KOPT-K1 (cell line): ENCODE results near the gene BMP5.

Source experiments
- H3K27ac ChIP-seq: fragments of 200-600 bp; sonication (generic); 2 replicates; pipeline ENCODE4 v1.5.1; 2016; ENCODE audit warnings: antibody characterized with exemption, mild to moderate bottlenecking, low read depth, low read length; ENCODE audit not compliant: poor library complexity, severe bottlenecking
- H3K36me3 ChIP-seq: fragments of 200-600 bp; sonication (generic); 2 replicates; pipeline ENCODE4 v1.5.1; 2017; ENCODE audit warnings: antibody characterized with exemption, mild to moderate bottlenecking, low read length, moderate library complexity; ENCODE audit not compliant: insufficient read depth
- H3K9me3 ChIP-seq: fragments of 200-600 bp; sonication (generic); 2 replicates; pipeline ENCODE4 v1.5.1; 2017; ENCODE audit warnings: antibody characterized with exemption, low read length, mild to moderate bottlenecking; ENCODE audit not compliant: insufficient read depth, poor library complexity, severe bottlenecking

The BMP5 gene

GRCh38 chr6:55839080-55839479 lies 36.3 kb downstream of the BMP5 start:
- Histone ChIP-seq H3K27ac (no peak overlapping the region), H3K36me3 (no peaks in the 10 kb centered on the region), H3K9me3 (no peaks in the 10 kb centered on the region)

DNA sequence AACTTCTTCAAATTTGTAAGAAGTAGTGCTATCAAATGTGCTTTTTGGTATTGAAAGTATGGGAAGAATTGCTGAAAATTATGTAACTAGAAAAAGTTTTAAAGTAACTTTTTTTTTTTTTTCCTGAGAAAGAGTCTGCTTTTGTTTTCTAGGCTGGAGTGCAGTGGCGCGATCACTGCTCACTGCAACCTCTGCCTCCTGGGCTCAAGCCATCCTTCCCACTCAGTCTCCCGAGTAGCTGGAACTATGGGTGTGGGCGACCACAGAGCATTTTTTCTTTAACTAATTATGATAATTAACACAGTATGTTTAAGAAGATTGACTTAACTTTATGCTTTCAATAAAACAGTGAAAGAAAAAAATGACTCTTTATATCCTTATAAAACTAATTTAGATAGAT lies 38.4 kb downstream of the BMP5 start:
- no peak overlapping the region for H3K27ac ChIP-seq
- no peaks in the 10 kb centered on the region for H3K9me3 ChIP-seq
- H3K36me3 ChIP-seq: no peaks in the 10 kb centered on the region

GRCh38 chr6:55836481-55836880 lies 38.9 kb downstream of the BMP5 start:
- Histone ChIP-seq H3K36me3 (no peaks in the 10 kb centered on the region), H3K27ac (no peak overlapping the region), H3K9me3 (no peaks in the 10 kb centered on the region)

GRCh38 chr6:55835220-55835619 lies 40.2 kb downstream of the BMP5 start:
- Histone ChIP-seq H3K36me3 (no peaks in the 10 kb centered on the region), H3K9me3 (no peaks in the 10 kb centered on the region), H3K27ac (no peak overlapping the region)

DNA sequence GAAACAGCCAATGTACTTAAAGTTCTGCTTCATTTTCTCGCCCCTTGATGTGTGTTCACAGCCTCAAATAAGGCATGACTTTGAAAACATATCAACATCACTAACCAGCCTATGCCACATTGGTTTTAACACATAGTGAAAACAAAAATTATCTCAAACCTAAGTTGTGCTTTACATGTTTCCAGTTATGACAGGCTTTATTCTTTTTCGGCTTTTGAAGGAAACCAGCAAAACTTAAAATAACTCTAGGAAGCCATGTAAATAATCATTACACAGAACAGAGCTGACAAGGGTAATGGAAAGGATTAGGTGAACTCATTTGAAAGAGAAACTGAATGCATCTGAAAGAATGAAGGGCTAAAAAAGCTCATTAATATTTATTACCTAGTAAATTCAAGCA lies 42.1 kb downstream of the BMP5 start:
- Histone ChIP-seq H3K36me3 (no peaks in the 10 kb centered on the region), H3K9me3 (no peaks in the 10 kb centered on the region), H3K27ac (no peak overlapping the region)

DNA sequence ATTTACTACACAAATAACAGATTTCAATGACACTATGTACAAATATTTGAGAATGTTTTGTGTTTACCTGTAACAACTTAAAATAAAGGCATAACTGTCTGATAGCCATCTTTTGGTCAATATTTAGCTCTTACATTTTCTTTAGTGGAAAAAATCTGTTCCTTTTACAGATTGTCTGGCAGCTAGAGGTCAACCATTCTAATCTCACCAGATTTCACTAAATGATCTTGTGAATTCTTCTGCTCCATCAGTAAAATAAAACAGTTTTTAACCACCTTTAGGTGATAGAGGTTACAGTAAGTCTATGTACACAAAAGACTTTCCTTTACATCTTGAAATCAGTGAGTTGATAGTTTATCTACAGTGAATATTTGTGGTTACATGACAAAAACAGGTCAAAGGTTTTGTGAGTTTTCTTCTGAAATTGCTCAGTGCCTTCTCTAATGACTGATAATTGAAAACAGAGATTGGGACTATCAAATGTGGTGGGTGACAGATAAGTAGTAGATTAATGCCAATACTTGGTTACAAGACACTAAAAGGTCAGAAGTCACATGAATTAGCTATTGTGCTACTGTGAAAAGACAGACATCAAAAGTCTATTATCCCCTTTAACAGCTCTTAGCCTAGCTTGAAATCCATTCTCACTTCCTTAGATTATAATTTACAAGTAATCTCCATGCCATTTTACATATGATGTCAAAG lies 47.4 kb downstream of the BMP5 start:
- H3K36me3 ChIP-seq: no peaks in the 10 kb centered on the region

GRCh38 chr6:55826941-55827340 lies 48.4 kb downstream of the BMP5 start:
- no peaks in the 10 kb centered on the region for H3K36me3 ChIP-seq
- H3K27ac ChIP-seq: no peak overlapping the region
- no peaks in the 10 kb centered on the region for H3K9me3 ChIP-seq

More for the DNA sequence above, 47.4 kb downstream of the BMP5 start:
- no peak overlapping the region for H3K27ac ChIP-seq
- no peaks in the 10 kb centered on the region for H3K9me3 ChIP-seq

- Histone ChIP-seq H3K36me3 (no peaks in the 10 kb centered on the region), H3K9me3 (no peaks in the 10 kb centered on the region), H3K27ac (no peak overlapping the region)
Observed at GRCh38 chr6:55825402-55826051, 49.9 kb downstream of the BMP5 start.

GRCh38 chr6:55822815-55823214 lies 52.6 kb downstream of the BMP5 start:
- H3K36me3 ChIP-seq: no peaks in the 10 kb centered on the region
- no peak overlapping the region for H3K27ac ChIP-seq
- no peaks in the 10 kb centered on the region for H3K9me3 ChIP-seq

GRCh38 chr6:55822005-55822404 lies 53.4 kb downstream of the BMP5 start:
- Histone ChIP-seq H3K36me3 (no peaks in the 10 kb centered on the region), H3K9me3 (no peaks in the 10 kb centered on the region), H3K27ac (no peak overlapping the region)

GRCh38 chr6:55820696-55821095 lies 54.7 kb downstream of the BMP5 start:
- no peaks in the 10 kb centered on the region for H3K36me3 ChIP-seq
- no peak overlapping the region for H3K27ac ChIP-seq
- H3K9me3 ChIP-seq: no peaks in the 10 kb centered on the region

- Histone ChIP-seq H3K9me3 (no peaks in the 10 kb centered on the region), H3K36me3 (no peaks in the 10 kb centered on the region), H3K27ac (no peak overlapping the region)
Observed at GRCh38 chr6:55819811-55820210, 55.6 kb downstream of the BMP5 start.

- no peak overlapping the region for H3K27ac ChIP-seq
Observed at GRCh38 chr6:55818482-55818881, 56.9 kb downstream of the BMP5 start.

GRCh38 chr6:55812509-55812908 lies 62.9 kb downstream of the BMP5 start:
- Histone ChIP-seq H3K27ac (no peak overlapping the region), H3K9me3 (no peaks in the 10 kb centered on the region), H3K36me3 (no peaks in the 10 kb centered on the region)

More at GRCh38 chr6:55818482-55818881, 56.9 kb downstream of the BMP5 start:
- Histone ChIP-seq H3K9me3 (no peaks in the 10 kb centered on the region), H3K36me3 (no peaks in the 10 kb centered on the region)

GRCh38 chr6:55811074-55811473 lies 64.3 kb downstream of the BMP5 start:
- no peak overlapping the region for H3K27ac ChIP-seq
- H3K9me3 ChIP-seq: no peaks in the 10 kb centered on the region
- no peaks in the 10 kb centered on the region for H3K36me3 ChIP-seq

- Histone ChIP-seq H3K27ac (no peak overlapping the region), H3K36me3 (no peaks in the 10 kb centered on the region), H3K9me3 (no peaks in the 10 kb centered on the region)
Observed at GRCh38 chr6:55802259-55802658, 73.1 kb downstream of the BMP5 start.
